Ovary (tissue), 9 donors: Measurements from ENCODE around the gene CD53. TPM values are rescaled to one million over a fixed set of nuclear protein-coding genes. Genes with fewer than 3 reads are reported as not detected.

Experiments
- DNase-seq, 5 donors: peaks; one replicate each; pipeline ENCODE4 v3.0.0-alpha.2; 2019 to 2020
- H3K27ac ChIP-seq, 2 donors: fragments of 200-600 bp; one replicate each; pipeline versions ENCODE4 v1.5.1 to v1.8.0; 2019 to 2022
- H3K27me3 ChIP-seq: fragments of 200-600 bp; one replicate; pipeline ENCODE4 v1.8.0; 2022
- H3K36me3 ChIP-seq: fragments of 200-600 bp; sonication (generic); one replicate; pipeline ENCODE4 v1.5.1; 2019
- H3K4me1 ChIP-seq: one replicate; pipeline ENCODE4 v1.8.1; 2013; ENCODE audit warnings: mild to moderate bottlenecking, moderate library complexity; ENCODE audit not compliant: insufficient read depth
- H3K4me3 ChIP-seq: fragments of 200-600 bp; sonication (generic); one replicate; pipeline ENCODE4 v1.5.1; 2017
- H3K9me3 ChIP-seq, 2 donors: fragments of 200-600 bp in 1 of 2; sonication (generic) in 1 of 2; one replicate each; pipeline versions ENCODE4 v1.5.1 to v1.8.1; 2013 to 2019; ENCODE audit warnings: mild to moderate bottlenecking in 1 of 2, moderate library complexity in 1 of 2
- EP300 ChIP-seq: sonication (generic); formaldehyde crosslinking; IDR thresholded peaks from one replicate; pipeline ENCODE4 v1.6.1; 2017; ENCODE audit warnings: antibody characterized with exemption
- POLR2A ChIP-seq: fragments of 450-650 bp; IDR thresholded peaks from one replicate; pipeline ENCODE4 v1.6.1; 2017; ENCODE audit warnings: antibody characterized with exemption, mild to moderate bottlenecking, moderate library complexity
- WGBS, 3 donors: extraction: QIAGEN DNeasy Blood & Tissue Kit in 1 of 3; methylation state at CpG; one replicate each; pipeline versions ENCODE4 v1.1.5 to v1.1.7; 2013 to 2017; 5-methylcytosine and 5-hydroxymethylcytosine counted together
- intact Hi-C, 4 donors: fragments of 100-400 bp; cut with DNase I; formaldehyde crosslinking; loops; one replicate each; pipeline versions ENCODE4 v1.11.0 to v1.15.1; 2022 to 2023
- polyA plus RNA-seq, 2 donors: library from polyadenylated mRNA; stranded (reverse); fragments of 200-250 nt in 1 of 2; fragments of 350-450 nt in 1 of 2; fragmentation: Illumina TruSeq in 1 of 2; extraction: RNeasy Lipid Tissue Mini Kit (QIAGEN cat#74804) in 1 of 2; gene quantifications; one replicate each; pipeline ENCODE4 v1.2.3, GENCODE V29; 2013 to 2014
- total RNA-seq, 7 donors: library from RNA; depleted of rRNA in 2 of 7; stranded (reverse); fragments of >200 nt in 2 of 7; fragmentation: NEBNext Ultra II Directional in 3 of 7; extraction: Animal tissue kit (Norgen Biotek cat#: 25700) in 3 of 7; gene quantifications; one replicate each; pipeline versions ENCODE4 v1.1.0 to v1.2.4, GENCODE V29; 2016 to 2023
- TF ChIP-seq, protein P1 (sequence below), 3 donors: fragments of 450-650 bp in 2 of 3; fragments of 200-600 bp in 1 of 3; IDR thresholded peaks; one replicate each; pipeline versions ENCODE4 v1.5.1 to v1.8.0; 2016 to 2022; ENCODE audit warnings: antibody characterized with exemption in 3 of 3, mild to moderate bottlenecking in 1 of 3
- donor health status: DM: no; HTN: no; CAD: no; lungs with moderate emphysema.
- donor health status: DM: no; HTN: no; CAD: no.
- donor health status: Bipolar disorder and iron deficiency.
- donor health status: DM: yes; HTN: yes; CAD: no.
- donor health status: DM: no; HTN: no; CAD: no.
- donor health status: DM: yes; HTN: yes; CAD: no.

The CD53 gene
- total and polyA plus RNA-seq, 9 donors = 6.3 to 57.1 (median 8.0) TPM

DNA sequence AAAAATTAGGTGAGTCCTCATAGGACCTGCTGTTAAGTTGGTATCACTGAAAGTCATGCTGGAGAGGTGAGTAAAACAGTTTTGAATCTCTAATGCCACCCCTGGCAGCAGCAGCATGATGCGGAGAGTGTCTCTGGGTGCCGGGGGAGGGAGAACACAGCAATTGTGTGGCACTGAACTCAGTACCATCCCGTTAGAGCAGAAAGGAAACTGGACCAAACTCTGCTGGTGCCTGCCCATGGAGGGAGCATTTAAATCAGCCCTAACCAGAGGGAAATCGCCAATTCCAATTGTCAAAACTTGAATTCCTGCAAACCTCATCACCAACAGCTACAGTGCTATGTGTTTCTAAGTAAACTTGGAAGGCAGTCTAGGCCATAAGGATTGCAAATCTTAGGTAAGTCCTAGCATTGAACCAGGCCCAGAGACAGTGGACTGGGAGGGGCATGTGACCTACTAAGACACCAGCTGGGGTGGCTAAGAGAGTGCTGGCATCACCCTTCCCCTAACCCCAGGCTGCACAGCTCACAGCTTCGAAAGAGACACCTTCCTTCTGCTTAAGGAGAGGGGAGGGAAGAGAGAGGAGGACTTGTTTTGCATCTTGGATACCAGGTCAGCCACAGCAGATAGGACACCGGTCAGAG is 30.0 kb downstream of the CD53 start:
- Histone ChIP-seq H3K36me3 (no peaks in the 10 kb centered on the region), H3K4me1 (no peaks in the 10 kb centered on the region), H3K27me3 (no peaks in the 10 kb centered on the region), H3K9me3 (peaks cover 0 to 3% of the 10 kb centered on the region in 2 donors), H3K4me3 (no peak overlapping the region), H3K27ac (no peak overlapping the region)
- 65 to 80% (median 70%) methylated on average over 6 of the region's 6 CpGs for WGBS, 3 donors
- no peak for DNase-seq
- intact Hi-C loops = no loop called here
- TF ChIP-seq EP300 = no peak
- TF ChIP-seq, protein P1, sequence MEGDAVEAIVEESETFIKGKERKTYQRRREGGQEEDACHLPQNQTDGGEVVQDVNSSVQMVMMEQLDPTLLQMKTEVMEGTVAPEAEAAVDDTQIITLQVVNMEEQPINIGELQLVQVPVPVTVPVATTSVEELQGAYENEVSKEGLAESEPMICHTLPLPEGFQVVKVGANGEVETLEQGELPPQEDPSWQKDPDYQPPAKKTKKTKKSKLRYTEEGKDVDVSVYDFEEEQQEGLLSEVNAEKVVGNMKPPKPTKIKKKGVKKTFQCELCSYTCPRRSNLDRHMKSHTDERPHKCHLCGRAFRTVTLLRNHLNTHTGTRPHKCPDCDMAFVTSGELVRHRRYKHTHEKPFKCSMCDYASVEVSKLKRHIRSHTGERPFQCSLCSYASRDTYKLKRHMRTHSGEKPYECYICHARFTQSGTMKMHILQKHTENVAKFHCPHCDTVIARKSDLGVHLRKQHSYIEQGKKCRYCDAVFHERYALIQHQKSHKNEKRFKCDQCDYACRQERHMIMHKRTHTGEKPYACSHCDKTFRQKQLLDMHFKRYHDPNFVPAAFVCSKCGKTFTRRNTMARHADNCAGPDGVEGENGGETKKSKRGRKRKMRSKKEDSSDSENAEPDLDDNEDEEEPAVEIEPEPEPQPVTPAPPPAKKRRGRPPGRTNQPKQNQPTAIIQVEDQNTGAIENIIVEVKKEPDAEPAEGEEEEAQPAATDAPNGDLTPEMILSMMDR (IDR thresholded peaks at IDR 0.05) = no peak
- TF ChIP-seq POLR2A = no peak

DNA sequence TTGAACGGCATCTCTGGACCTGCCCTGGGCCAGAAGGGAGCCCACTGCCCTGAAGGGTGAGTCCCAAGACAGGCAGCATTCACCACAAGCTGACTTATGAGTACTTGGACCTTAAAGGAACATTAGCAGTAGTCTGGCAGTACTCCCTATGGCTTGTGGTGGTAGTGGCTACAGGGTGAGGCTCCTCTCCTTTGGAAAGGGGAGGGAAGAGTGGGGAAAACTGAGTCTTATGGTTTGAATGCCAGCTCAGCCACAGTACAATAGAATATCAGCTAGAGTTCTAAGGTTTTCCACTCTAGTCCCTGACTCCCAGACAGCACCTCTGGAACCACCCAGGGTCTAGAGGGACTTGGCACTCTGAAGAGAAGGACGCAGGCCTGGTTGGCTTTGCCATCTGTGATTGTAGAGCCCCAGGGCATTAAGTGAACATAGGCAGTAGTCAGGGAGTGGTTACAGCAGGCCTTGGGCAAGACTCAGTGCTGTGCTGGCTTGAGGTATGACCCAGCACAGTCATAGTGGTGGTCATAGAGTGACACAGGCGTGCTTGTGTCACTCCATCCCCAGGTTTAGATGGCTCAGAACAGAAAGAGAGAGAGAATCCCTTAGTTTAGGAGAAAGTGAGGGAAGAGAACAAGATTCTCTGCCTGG is 31.0 kb downstream of the CD53 start:
- DNase-seq = no peak
- Histone ChIP-seq H3K27ac (no peak overlapping the region), H3K36me3 (no peaks in the 10 kb centered on the region), H3K27me3 (no peaks in the 10 kb centered on the region), H3K9me3 (peaks cover 0 to 3% of the 10 kb centered on the region in 2 donors), H3K4me3 (no peak overlapping the region), H3K4me1 (no peaks in the 10 kb centered on the region)
- intact Hi-C loops = no loop called here
- TF ChIP-seq, protein P1 (IDR thresholded peaks at IDR 0.05) = no peak
- no peak for TF ChIP-seq POLR2A
- 60 to 71% (median 68%) methylated on average over 3 of the region's 3 CpGs for WGBS, 3 donors

DNA sequence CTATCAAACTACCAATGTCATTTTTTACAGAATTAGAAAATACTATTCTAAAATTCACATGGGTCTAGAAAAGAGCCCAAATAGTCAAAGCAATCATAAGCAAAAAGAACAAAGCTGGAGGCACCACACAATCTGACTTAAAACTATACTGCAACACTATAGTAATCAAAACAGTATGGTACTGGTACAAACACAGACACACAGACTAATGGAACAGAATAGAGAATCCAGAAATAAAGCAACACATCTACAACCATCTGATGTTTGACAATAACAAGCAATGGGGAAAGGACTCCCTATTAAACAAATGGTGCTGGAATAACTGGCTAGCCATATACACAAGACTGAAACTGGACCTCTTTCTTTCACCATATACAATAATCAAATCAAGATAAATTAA is 39.8 kb downstream of the CD53 start:
- H3K27me3 ChIP-seq = no peaks in the 10 kb centered on the region
- no peaks in the 10 kb centered on the region for H3K9me3 ChIP-seq
- H3K4me1 ChIP-seq = no peaks in the 10 kb centered on the region
- no peak overlapping the region for H3K4me3 ChIP-seq
- H3K27ac ChIP-seq = no peak overlapping the region
- DNase-seq = no peak
- intact Hi-C loops = no loop called here
- H3K36me3 ChIP-seq = no peaks in the 10 kb centered on the region
- TF ChIP-seq POLR2A (no peak), EP300 (no peak)
- TF ChIP-seq, protein P1 (IDR thresholded peaks at IDR 0.05) = no peak

DNA sequence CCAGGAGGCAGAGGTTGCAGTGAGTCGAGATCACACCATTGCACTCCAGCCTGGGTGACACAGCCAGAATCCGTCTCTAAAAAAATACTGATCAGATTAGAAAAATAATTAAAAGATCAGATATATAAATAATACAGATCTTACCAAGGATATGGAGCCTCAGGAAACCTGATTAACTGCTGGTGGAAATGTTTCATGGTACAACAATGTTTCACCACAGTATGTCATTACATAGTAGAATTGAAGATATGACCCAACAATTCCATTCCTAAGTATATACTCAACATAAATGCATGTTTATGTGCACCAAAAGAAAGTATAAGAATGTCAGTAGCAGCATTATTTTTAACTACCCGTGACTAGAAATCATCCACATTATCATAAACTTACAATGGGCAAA is 41.7 kb downstream of the CD53 start:
- no peaks in the 10 kb centered on the region for H3K9me3 ChIP-seq
- DNase-seq = no peak
- H3K36me3 ChIP-seq = no peaks in the 10 kb centered on the region
- H3K27me3 ChIP-seq = no peaks in the 10 kb centered on the region
- intact Hi-C loops = no loop called here
- H3K4me1 ChIP-seq = no peaks in the 10 kb centered on the region
- WGBS, 3 donors = 84 to 94% (median 90%) methylated on average over 3 of the region's 3 CpGs
- no peak overlapping the region for H3K4me3 ChIP-seq
- H3K27ac ChIP-seq = no peak overlapping the region
- TF ChIP-seq, protein P1 (IDR thresholded peaks at IDR 0.05) = no peak
- TF ChIP-seq POLR2A (no peak), EP300 (no peak)
